Amygdala (tissue), 56 donors: ENCODE measurements around the gene HIGD1A.

Experiments
- DNase-seq, 56 donors: peaks; one replicate each; lab custom pipeline; 2025; lab: John Stamatoyannopoulos, UW

Gene HIGD1A

GRCh38 chr3:42762046-42762724, 42.1 kb downstream of the HIGD1A start:
- DNase-seq = no peak

GRCh38 chr3:42758126-42758525, 46.2 kb downstream of the HIGD1A start:
- DNase-seq = no peak

- DNase-seq = no peak
Measured at GRCh38 chr3:42756681-42757213, 47.5 kb downstream of the HIGD1A start.

- DNase-seq = peak in 16 of 56 donors; percentile 25 to 61 (median 35)
Measured at GRCh38 chr3:42755681-42756578, 48.4 kb downstream of the HIGD1A start.

- no peak for DNase-seq
Measured at GRCh38 chr3:42753757-42754156, 50.5 kb downstream of the HIGD1A start.

- no peak for DNase-seq
Measured at GRCh38 chr3:42752961-42753360, 51.3 kb downstream of the HIGD1A start.

GRCh38 chr3:42752441-42752840, 51.8 kb downstream of the HIGD1A start:
- DNase-seq = no peak

- no peak for DNase-seq
Measured at GRCh38 chr3:42751609-42752008, 52.7 kb downstream of the HIGD1A start.

- no peak for DNase-seq
Measured at GRCh38 chr3:42750834-42751233, 53.5 kb downstream of the HIGD1A start.

- DNase-seq = peak in 17 of 56 donors; percentile 24 to 68 (median 35)
Measured at GRCh38 chr3:42749753-42750231, 54.5 kb downstream of the HIGD1A start.

- no peak for DNase-seq
Measured at GRCh38 chr3:42749025-42749752, 55.1 kb downstream of the HIGD1A start.

GRCh38 chr3:42747581-42747980, 56.7 kb downstream of the HIGD1A start:
- DNase-seq = no peak

- DNase-seq = peak in 18 of 56 donors; percentile 24 to 75 (median 48)
Measured at GRCh38 chr3:42746455-42747450, 57.5 kb downstream of the HIGD1A start.

GRCh38 chr3:42745776-42746454, 58.4 kb downstream of the HIGD1A start:
- DNase-seq = no peak

GRCh38 chr3:42745291-42745745, 59.0 kb downstream of the HIGD1A start:
- no peak for DNase-seq

GRCh38 chr3:42743204-42743995, 60.9 kb downstream of the HIGD1A start:
- no peak for DNase-seq

- DNase-seq = no peak
Measured at GRCh38 chr3:42742688-42743087, 61.6 kb downstream of the HIGD1A start.

- DNase-seq = no peak
Measured at GRCh38 chr3:42742259-42742658, 62.0 kb downstream of the HIGD1A start.
